Mucosa of stomach (tissue), 1 donor: Measurements from ENCODE around the gene SMC5.
A peak's percentile ranks its signal among the peaks of the same experiment; 100 is the strongest.

Source experiments
- H3K27me3 ChIP-seq: one replicate; pipeline ENCODE4 v1.7.0; 2013; ENCODE audit warnings: mild to moderate bottlenecking, low read length; ENCODE audit not compliant: control insufficient read depth, insufficient read depth
- H3K36me3 ChIP-seq: one replicate; pipeline ENCODE4 v1.7.0; 2013; ENCODE audit warnings: low read length; ENCODE audit not compliant: control insufficient read depth, insufficient read depth
- H3K4me1 ChIP-seq: one replicate; pipeline ENCODE4 v1.7.0; 2013; ENCODE audit warnings: mild to moderate bottlenecking, low read length; ENCODE audit not compliant: control insufficient read depth, insufficient read depth
- H3K4me3 ChIP-seq: one replicate; pipeline ENCODE4 v1.7.0; 2013; ENCODE audit warnings: low read length
- H3K9ac ChIP-seq: one replicate; pipeline ENCODE4 v1.7.0; 2013; ENCODE audit warnings: mild to moderate bottlenecking, low read length, moderate library complexity
- H3K9me3 ChIP-seq: one replicate; pipeline ENCODE4 v1.7.0; 2013; ENCODE audit warnings: mild to moderate bottlenecking, low read length, moderate library complexity; ENCODE audit not compliant: control insufficient read depth
- donor health status: Pancreatic carcinoma.

SMC5 gene

DNA sequence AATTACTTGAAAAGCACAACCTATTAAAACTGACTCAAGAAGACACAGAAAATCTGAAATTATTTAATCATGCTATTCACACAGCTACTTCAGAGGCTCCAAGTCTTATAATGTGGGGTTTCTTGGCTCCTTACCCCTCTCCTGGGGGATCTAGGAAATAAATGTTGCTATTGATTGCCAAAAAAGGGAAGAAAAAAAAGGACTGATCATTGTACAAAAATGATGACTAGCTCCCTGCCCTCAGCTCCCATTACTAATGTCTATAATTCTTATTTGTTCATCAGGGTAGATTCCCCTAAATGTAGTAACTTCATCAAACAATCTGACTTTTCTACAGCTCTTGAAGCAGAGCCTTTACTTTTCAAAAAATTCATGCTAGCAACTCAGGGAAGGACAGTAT, 3.3 kb upstream of the SMC5 start:
- Histone ChIP-seq H3K4me1 (peaks cover 31% of the 10 kb centered on the region), H3K4me3 (no peak overlapping the region), H3K36me3 (no peaks in the 10 kb centered on the region), H3K9ac (peak overlapping the region; percentile 63), H3K27me3 (no peaks in the 10 kb centered on the region), H3K9me3 (no peaks in the 10 kb centered on the region)

DNA sequence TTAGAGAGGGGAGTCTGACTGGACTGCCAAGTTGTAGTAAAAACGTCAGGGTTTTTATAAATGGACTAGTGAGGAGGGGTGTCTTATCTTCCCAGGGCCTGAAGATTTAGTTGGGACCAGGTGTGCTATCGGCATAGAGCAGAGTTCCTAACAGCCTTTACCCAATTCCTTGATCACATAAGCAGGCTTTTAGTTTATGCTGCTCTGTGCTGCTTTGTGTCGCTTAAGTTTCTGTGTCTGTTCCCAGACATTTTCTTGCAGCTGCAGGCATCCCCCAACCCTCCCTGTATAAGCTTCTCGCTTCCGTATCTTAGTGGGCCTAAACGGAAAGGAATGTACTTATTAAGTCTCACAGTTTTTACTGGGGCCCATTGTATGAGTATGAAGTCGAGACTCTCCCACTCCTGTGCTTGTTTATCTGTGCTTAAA, 2.6 kb upstream of the SMC5 start:
- no peaks in the 10 kb centered on the region for H3K9me3 ChIP-seq
- peak overlapping the region; percentile 63 for H3K9ac ChIP-seq
- peaks cover 38% of the 10 kb centered on the region for H3K4me1 ChIP-seq
- H3K4me3 ChIP-seq, result peak overlapping the region; percentile 49
- no peaks in the 10 kb centered on the region for H3K27me3 ChIP-seq
- no peaks in the 10 kb centered on the region for H3K36me3 ChIP-seq

DNA sequence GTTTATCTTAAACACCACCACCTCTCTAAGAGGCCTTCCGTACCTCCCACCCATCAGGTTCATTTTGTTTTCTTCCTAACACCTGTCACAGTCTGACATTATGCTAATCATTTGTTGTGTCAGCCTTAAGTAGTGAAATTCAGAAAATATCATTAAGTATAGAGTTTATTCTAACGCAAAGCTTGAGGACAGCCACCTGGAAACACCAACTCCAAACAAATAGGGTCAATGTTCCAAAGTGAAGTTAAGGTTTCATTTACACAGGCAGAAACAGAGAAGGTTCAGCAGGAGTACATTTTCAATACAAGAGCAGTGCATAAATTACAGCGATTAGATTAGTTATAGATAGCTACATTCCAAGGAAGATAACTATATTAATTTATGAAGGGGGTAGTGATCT, 1.3 kb upstream of the SMC5 start:
- Histone ChIP-seq H3K4me3 (peak overlapping the region; percentile 10), H3K9ac (peak overlapping the region; percentile 84), H3K36me3 (no peaks in the 10 kb centered on the region), H3K9me3 (no peaks in the 10 kb centered on the region), H3K4me1 (peaks cover 44% of the 10 kb centered on the region), H3K27me3 (no peaks in the 10 kb centered on the region)

DNA sequence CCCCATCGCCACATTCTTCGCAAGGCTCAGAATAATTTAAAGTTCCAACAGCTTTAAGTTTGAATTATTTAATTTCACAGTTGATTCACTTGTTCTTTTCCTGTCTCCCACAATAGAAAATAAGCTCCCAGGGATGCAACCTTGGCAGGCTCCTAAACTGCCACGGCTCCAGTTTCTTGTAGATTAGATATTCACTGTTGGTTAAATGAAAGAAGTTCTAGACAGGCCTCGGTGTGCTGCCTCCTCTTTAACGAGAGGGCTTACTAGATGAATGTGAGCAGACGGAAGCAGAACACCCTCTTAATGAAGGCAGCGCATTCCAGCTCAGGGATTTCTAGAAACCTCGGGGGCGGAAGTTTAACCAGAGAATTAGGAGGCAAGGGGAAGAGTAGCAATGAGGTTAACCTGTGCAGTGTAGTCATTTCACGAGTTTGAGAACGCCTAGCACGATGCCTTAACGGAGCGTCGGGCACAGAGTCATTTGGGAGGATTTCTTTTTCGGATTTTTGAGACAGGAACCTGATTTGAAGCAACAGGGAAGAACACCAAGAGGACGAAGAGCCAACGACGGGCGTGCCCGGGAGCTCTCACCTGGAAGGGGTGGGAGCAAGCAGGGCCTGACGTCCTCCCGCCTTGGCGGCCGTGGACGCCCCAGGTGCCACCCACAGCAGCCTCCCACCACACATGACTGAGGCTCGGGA, 637 bp upstream of the SMC5 start:
- H3K4me1 ChIP-seq, result peaks cover 50% of the 10 kb centered on the region
- peak overlapping the region; percentile 10 for H3K4me3 ChIP-seq
- H3K9ac ChIP-seq, result peak overlapping the region; percentile 84
- H3K27me3 ChIP-seq, result no peaks in the 10 kb centered on the region
- no peaks in the 10 kb centered on the region for H3K9me3 ChIP-seq
- H3K36me3 ChIP-seq, result no peaks in the 10 kb centered on the region

DNA sequence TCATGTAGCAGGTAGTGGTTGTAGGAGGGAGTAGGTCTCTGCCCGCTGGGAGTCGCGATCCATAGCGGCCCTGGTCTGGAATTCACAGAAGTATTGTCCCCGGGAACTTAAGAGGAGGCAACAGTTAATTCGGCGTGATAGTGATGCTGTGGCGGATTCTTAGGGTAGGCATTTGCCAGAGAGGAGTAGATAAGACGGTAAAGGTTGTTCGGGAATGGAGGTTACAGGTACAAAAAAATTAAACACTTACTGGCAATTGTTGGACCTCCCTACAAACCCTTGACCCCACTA, 679 bp downstream of the SMC5 start:
- peaks cover 54% of the 10 kb centered on the region for H3K4me1 ChIP-seq
- no peaks in the 10 kb centered on the region for H3K36me3 ChIP-seq
- peak overlapping the region; percentile 84 for H3K9ac ChIP-seq
- no peaks in the 10 kb centered on the region for H3K27me3 ChIP-seq
- no peaks in the 10 kb centered on the region for H3K9me3 ChIP-seq
- H3K4me3 ChIP-seq, result peak overlapping the region; percentile 83

DNA sequence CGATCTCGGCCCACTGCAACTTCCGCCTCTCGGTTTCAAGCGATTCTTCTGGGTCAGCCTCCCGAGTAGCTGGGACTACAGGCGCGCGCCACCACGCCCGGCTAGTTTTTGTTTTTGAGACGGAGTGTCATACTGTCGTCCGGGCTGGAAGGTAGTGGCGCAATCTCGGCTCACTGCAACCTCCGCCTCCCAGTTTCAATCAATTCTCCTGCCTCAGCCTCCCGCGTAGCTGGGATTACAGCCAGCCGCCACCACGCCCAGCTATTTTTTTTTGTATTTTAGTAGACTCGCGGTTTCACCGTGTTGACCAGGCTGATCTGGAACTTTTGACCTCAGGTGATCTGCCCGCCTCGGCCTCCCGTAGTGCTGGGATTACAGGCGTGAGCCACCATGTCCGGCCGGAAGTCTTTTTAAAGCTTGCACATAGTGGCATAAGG, 1.2 kb downstream of the SMC5 start:
- no peak overlapping the region for H3K9ac ChIP-seq
- no peaks in the 10 kb centered on the region for H3K27me3 ChIP-seq
- no peaks in the 10 kb centered on the region for H3K9me3 ChIP-seq
- H3K4me1 ChIP-seq, result peaks cover 54% of the 10 kb centered on the region
- H3K4me3 ChIP-seq, result peak overlapping the region; percentile 83
- no peaks in the 10 kb centered on the region for H3K36me3 ChIP-seq

DNA sequence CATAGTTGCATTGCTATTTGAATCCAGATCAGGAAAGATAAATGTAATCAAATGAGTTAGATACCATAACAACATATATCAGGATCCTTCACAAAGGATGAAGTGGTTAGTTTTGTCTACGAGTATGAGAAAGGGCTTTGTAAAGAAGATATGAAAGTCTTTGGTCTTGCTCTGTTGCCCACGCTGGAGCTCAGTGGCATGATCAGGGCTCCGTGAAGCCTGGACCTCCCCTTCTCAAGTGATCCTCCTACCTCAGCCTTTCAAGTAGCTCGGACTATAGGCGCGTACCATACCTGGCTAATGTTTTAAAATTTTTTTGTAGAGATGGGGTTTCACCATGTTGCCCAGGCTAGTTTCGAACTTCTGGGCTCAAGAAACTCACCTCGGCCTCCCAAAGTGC, 1.8 kb downstream of the SMC5 start:
- H3K27me3 ChIP-seq, result no peaks in the 10 kb centered on the region
- no peaks in the 10 kb centered on the region for H3K36me3 ChIP-seq
- H3K4me3 ChIP-seq, result no peak overlapping the region
- H3K9me3 ChIP-seq, result no peaks in the 10 kb centered on the region
- peaks cover 54% of the 10 kb centered on the region for H3K4me1 ChIP-seq
- no peak overlapping the region for H3K9ac ChIP-seq

DNA sequence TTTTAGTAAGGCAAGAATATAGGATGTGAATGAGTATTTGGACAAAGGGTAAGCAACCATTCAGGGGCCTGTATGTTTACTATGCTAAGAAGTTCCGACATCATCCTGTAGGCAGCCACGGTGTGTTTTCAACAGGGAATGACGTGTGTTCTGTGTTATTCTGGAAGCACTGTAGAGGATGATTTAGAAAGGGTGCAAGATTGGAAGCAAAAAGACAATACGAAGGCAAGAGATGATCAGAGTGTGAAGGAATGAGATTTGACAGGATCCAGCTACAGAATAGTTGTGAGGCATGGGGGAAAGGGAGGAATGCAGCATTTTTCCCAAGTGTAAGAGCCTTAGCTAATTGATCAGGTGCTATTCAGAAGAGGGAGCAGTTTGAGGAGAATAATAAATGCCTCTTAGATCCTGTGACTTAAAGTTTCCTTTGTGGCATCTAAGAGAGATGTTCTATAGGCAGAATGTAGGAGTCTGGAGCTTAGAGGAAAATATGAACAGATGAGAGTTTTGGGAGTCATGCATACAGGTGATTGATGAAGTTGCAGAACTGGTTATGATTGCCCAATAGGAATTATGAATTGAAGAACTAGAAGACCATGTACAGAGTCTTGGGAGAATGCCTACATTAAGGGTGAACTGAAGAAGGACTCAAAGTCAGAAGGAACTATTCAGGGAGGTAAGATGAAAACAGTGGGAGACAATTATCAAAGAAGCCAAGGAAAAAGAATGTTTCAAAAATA, 2.5 kb downstream of the SMC5 start:
- Histone ChIP-seq H3K9ac (no peak overlapping the region), H3K9me3 (no peaks in the 10 kb centered on the region), H3K36me3 (no peaks in the 10 kb centered on the region), H3K4me1 (peaks cover 49% of the 10 kb centered on the region), H3K4me3 (no peak overlapping the region), H3K27me3 (no peaks in the 10 kb centered on the region)

DNA sequence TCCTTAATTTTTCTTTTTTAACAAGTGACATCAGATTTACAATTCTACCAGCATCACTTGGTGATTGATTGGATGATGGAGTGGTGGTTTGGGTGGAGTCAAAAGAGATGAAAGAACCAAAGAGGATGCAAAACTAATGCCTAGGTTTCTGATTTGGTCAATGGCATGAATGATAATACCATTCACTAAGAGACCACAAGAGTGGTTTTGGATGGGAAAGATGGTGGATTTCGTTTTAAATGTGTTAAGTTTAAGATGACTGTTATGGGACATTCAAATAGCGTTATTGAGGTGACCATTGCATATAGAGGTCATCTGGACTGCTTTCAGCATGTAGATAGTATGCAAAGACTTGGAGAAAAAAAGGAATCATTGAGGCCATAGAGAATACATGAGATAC, 3.6 kb downstream of the SMC5 start:
- no peaks in the 10 kb centered on the region for H3K9me3 ChIP-seq
- no peak overlapping the region for H3K4me3 ChIP-seq
- H3K4me1 ChIP-seq, result peaks cover 39% of the 10 kb centered on the region
- H3K36me3 ChIP-seq, result no peaks in the 10 kb centered on the region
- H3K9ac ChIP-seq, result peak overlapping the region; percentile 11
- H3K27me3 ChIP-seq, result no peaks in the 10 kb centered on the region

DNA sequence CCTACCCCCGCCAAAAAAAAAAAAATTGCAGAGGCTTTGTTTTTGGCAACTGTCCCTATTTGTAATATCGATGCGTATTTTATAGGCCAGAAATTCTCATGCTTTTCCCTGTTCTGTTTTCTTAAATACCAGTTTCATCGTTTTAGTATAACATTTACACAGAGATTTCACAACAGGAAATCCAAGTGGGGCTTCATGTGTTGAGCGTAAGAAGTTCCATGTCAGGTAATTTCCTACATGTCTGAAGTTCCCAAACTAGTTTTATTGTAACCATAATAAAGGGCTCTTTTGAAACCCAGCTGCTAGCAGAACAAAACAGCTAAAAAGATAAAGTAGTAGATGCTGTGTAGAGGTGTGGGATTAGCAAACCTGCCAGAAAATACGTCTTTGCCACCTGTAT, 4.2 kb downstream of the SMC5 start:
- no peaks in the 10 kb centered on the region for H3K27me3 ChIP-seq
- no peaks in the 10 kb centered on the region for H3K9me3 ChIP-seq
- peaks cover 35% of the 10 kb centered on the region for H3K4me1 ChIP-seq
- peak overlapping the region; percentile 11 for H3K9ac ChIP-seq
- no peak overlapping the region for H3K4me3 ChIP-seq
- H3K36me3 ChIP-seq, result no peaks in the 10 kb centered on the region

DNA sequence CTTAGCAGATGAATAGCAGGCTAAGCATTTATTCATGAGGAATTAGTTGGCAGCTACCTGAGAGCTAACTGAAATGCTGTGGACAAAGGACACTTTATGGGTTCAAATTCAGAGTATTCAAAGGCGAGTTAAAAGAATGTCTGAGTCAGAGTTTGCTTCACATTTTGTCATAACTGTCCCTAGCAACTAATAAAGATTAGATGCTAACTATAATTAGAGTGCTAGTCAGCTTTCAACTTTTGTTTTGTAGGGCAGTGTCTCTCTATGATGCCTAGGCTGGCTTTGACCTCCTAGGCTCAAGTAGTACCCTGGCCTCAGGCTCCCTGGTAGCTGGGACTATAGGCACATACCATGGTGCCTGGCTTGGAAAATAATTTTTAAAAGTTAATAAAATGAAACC, 4.6 kb downstream of the SMC5 start:
- Histone ChIP-seq H3K9ac (no peak overlapping the region), H3K36me3 (no peaks in the 10 kb centered on the region), H3K9me3 (no peaks in the 10 kb centered on the region), H3K4me3 (no peak overlapping the region), H3K27me3 (no peaks in the 10 kb centered on the region), H3K4me1 (peaks cover 35% of the 10 kb centered on the region)

DNA sequence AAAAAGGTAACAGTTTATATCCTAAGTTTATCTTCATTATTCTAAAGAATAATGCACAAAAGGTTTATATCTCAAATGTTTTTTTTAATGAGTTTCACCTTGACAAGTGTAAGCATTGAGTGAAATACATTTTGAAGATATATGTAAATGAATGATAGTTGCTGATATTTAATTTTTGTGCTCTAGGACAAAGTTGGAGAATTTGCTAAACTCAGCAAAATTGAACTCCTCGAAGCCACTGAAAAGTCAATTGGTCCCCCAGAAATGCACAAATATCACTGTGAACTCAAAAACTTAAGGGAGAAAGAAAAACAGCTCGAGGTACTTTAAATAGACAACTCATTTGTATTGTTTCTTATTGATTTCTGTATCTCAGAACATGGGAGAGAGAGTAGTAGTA, 19.5 kb downstream of the SMC5 start:
- H3K27me3 ChIP-seq, result no peaks in the 10 kb centered on the region
- H3K36me3 ChIP-seq, result no peaks in the 10 kb centered on the region
- H3K4me1 ChIP-seq, result peaks cover 4% of the 10 kb centered on the region
- H3K9ac ChIP-seq, result no peak overlapping the region
- H3K9me3 ChIP-seq, result no peaks in the 10 kb centered on the region
- H3K4me3 ChIP-seq, result no peak overlapping the region
